NCI-H1436 treated with DMSO at 0.1 percent for 48 hours (cell line): ENCODE results near the gene TBX1.

ENCODE experiments used
- DNase-seq: peaks from one replicate; lab custom pipeline; 2025; lab: John Stamatoyannopoulos, UW

Gene TBX1

DNA sequence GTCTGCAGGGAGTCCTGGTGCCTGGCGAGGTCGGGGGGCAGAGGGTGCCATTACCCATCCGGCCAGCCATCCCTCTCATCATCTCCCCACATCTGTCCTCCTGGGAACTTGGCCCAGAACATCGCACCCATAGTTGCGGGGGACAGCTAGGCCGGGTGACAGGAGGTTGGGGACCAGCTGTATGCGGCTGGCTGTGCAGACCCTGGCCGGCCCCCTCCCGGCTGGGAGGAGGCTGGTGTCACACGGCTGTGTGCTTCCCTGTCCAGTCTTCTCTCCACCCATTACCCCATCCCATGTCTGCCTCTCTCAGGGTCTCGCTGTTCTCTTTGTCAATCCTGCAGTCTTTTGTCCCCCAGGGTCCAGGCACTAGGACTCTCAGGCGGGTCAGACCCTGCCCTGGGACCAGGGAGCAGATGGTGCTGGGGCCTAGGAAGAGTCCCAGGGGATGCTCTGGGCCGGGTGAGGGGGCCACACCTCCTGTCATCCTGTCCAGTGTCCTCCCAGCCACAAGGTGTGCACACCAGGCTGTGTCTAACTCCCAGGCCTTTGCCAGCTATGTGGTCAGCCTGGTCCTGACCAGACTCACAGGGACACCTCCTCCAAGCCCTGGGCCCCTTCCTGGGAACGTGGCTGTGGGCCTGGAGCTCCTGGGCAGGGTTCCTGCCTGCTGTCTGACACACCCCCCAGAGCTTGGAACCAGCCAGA lies 6.4 kb upstream of the TBX1 start:
- no peak for DNase-seq

DNA sequence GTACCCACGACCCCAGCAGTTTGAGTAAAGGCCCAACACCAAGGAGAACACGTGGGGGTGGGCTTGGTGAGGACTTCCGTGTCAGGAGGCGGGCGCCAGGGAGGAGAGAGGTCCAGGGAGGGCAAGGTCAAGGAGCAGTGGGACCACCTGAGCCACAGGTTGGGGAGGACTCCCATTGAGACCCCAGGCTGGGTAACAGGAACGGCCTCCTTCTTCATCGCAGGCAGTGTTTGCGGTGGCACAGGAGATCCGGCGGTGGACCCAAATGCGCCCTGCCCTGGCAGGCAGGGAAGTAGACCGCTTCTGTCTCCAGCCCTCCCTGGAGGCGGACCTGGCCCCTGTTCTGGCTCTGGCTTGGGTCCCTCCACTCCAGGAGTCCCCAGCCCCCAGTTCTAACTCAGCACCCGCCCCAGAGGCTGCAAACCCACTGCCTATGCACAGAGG lies 5.9 kb upstream of the TBX1 start:
- no peak for DNase-seq

DNA sequence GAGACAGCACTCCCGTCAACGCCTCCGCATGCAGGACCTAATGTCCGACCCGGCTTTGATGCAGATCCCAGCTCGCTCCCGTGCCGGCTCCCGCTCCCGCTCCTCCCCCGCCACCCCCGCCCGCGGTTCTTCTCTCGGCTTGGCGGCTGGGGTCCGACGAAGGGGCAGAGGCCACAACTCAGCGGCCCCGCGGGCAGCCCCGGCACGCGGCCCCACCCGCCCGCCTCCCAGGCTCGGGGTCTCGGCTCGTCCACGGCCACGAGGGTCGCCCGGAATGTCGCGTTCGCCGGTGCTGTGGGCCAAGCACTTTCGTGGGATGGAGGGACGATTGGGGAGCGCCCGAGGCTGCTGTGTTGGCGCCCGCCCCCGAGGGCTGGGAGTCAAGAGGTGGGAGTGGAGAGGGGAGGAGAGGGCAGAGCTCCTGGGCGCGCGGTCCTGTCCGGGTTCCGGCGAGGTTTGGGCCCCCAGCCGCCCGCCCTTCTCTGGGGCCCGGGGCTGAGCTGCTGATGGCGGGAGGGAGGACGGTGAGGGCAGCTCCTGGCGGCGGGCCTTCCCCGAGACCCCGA lies 5.3 kb upstream of the TBX1 start:
- DNase-seq: no peak

GRCh38 chr22:19755722-19756287 lies 4.8 kb upstream of the TBX1 start:
- no peak for DNase-seq

DNA sequence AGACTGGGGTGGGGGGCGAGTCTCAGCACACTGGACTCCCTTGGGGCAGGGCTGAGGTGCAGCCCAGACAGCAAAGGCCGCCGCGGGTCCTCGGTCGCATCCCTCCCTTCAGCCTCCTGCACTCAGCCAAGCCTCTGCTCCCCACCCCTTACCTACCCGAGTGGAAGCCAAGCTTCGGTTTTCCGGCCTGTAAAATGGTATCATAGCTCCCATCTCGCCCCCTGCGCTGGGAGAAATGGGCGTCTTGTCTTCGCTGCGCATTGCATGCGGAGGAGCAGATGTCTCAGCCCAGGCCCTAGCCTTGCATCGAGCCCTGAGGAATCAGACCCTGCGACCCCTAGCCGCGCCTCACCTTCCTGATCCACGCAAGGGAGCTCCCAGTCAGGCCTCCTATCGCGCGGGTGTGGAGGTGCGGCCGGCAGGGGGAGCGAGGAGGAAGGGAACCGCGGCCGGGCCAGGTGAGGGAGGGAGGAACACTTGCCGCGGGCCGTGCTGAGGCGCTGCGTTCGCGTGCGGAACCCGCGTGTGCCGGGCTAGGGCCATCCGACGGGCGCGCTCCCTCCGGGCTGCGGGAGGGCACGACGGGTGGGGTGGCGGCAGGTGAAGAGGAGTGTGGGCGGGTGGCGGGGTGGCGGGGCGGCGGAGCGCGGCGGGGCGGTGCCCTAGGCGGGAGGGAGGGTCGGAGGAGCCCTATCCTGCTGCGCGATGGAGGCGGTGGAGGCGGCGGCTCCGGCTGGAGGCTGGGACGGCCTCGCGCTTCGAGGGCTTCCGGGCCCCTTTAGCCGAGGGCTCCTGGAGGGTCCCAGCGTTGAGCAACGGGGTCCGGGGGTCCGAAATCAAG lies 4.1 kb upstream of the TBX1 start:
- no peak for DNase-seq

- no peak for DNase-seq
Observed at GRCh38 chr22:19757140-19757984, 3.2 kb upstream of the TBX1 start.

DNA sequence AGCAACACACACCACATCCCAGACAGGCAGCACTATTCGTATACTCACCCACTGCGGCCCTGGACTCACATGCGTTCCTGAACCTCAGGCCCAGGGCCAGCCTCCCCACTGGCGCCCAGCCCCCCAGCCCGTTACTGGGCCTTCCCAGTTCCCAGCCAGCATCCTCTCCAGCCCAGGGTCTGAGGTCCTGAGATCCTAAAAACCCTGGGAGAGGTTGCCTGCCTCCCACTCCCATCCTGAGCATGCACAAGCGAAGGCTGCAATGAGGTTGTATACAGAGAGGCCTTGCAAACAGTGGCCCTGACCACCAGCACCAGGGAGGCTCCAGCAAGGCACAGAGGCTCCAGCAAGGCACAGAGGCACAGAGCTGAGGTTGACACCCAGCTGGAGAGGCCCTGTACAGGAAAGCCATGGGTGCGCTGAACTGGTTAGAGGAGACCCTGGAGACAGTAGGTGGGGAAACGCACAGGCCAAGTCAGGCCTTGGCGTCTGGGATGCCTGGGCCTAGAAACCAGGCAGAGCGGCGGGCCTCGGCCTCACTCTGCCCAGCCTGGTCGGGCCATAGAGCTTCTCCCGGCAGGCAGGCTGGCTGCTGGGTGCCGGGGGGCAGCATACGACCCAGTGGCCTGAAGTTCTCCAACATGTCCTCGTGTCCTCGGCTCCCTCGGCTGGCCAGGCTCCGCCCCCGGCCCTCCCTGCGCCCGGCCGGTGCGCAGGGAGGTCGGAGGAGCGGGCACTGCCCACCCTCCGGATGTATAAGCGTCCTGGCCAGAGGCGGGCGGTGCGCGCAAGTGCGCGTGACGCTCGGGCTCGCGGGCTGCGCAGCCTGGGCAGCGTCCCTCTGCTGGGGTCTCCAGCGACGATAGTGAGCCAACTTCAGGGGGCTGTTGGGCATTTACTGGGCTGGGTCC lies 2.3 kb upstream of the TBX1 start:
- DNase-seq: no peak

DNA sequence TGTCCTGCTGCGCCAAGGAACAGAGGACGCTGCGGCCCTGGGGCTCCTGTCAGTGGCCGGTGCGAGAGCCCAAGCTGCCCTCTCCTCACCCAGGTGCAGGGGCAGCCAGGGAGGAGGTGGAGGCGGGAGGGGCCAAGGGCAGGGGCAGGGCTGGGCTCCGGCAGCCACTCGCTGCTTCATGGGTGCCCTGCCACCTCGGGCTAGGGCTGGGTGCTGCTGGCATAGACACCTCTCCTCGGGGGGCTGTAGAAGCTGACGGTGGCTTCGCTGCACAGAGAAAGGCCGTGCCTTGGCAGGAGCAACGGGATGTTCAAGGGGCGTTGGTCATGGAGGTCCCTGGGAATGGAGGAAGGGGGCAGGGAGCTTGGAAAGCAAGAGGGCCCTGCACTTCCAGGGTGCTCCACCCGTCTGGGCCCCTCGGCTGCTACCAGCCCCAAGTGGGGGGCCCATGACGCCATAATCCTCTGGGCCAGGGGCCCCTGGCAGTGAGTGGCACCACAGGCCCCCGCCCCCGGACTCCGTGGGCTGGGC lies 1.6 kb upstream of the TBX1 start:
- DNase-seq: no peak

GRCh38 chr22:19759427-19760057 lies 1.0 kb upstream of the TBX1 start:
- no peak for DNase-seq

DNA sequence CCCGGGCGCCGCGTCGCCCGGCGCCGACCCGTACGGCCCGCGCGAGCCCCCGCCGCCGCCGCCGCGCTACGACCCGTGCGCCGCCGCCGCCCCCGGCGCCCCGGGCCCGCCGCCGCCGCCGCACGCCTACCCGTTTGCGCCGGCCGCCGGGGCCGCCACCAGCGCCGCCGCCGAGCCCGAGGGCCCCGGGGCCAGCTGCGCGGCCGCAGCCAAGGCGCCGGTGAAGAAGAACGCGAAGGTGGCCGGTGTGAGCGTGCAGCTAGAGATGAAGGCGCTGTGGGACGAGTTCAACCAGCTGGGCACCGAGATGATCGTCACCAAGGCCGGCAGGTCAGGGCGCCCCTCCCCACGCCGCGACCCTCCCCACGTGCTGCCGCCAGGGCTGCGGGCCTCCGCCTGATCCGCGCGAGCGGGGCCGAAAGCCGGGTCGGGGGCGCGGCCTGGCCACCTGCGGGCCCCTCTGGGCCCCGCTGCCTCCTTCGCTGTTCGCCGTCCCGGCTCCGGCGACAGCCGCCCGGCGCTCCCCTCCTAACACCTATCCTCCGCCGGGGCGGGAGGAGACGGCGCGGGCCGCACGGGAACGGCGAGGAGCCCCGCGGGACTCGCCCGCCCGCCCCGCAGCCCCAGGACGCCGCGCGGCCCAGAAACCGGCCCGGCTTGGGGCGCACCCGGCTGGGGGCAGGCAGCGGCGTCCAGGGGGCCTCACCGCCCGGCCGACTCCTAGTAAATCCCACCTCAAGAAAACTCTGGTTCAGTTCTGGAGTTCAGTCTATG lies 560 bp downstream of the TBX1 start:
- no peak for DNase-seq

DNA sequence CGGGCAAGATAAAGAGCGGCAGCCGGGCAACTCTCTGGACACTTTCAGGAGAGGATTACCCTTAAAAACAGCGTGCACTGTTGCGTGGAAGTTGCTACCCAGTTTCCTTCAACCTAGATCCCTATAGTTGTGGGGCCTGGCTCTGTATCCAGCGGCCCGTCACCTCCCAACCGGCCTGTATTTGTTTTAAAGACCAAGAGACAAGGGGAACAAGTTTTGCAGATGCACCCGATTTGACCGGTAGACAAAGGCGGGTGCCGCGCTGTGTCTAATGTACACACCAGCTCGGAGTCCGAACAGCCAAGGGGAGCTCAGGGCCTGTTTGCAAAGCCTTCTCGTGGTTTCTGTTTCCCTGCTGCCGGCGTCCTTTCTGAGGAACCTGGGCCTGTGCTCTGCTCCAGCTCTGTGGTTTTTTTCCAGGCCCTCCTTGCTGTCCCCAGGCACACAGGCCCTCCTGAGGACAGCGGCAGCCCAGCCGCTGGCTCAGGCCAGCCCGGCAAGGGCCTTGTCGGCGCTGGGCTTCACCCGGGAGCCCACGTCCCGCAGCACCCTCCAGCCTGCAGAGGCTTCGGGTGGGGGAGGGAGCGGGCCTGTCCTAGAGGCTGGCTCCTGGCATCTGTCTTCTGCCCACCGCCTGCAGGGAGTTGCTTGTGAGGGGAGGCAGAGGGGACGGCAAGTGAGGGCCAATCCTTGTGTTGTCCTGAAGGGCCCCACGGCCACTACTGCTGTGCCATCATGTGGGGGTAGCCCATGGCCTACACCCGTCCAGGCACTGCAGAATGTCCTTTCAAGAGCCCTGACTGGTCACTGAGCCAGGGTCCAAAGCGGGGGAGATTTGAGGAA lies 1.4 kb downstream of the TBX1 start:
- DNase-seq: no peak

GRCh38 chr22:19762568-19763457 lies 2.2 kb downstream of the TBX1 start:
- DNase-seq: no peak

- DNase-seq: no peak
Observed at GRCh38 chr22:19763458-19764298, 3.1 kb downstream of the TBX1 start.

GRCh38 chr22:19764299-19764593 lies 3.7 kb downstream of the TBX1 start:
- DNase-seq: no peak

- no peak for DNase-seq
Observed at GRCh38 chr22:19764636-19765476, 4.3 kb downstream of the TBX1 start.
